Activated CD4-positive, alpha-beta T cell treated with anti-CD3 and anti-CD28 coated beads, Interleukin-2, amount 50 U/mL, for 1 hour (primary cell): ENCODE measurements around the gene RELT.
"Not testable (repeated sequence)": the region's sequence is repeated elsewhere in the genome, so short reads cannot be mapped to it uniquely, and the experiment has no call there.

ENCODE experiments used
- DNase-seq: peaks from one replicate; pipeline ENCODE4 v3.0.0-alpha.2; 2020

RELT gene

GRCh38 chr11:73404506-73405145, 28.4 kb downstream of the RELT start:
- DNase-seq: no peak

DNA sequence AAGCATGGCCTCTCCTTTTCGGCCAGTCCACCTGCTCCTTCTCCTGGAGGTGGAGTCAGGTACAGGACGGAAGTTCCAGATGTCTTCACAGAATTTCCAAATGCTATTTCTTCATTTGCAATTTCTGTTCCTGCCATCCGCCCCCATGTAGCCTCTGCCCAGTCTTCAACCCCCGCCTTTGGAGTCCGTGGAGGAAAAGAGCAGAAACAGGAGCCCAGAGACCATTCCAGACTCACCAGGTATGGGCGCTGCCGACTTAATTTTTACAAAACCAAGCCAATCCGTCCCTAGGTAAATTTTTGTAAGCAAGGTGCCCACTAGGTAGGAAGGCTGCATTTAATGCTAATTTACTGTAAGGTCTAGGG, 28.9 kb downstream of the RELT start:
- DNase-seq: no peak

GRCh38 chr11:73406131-73406530, 29.9 kb downstream of the RELT start:
- DNase-seq: no peak

GRCh38 chr11:73406619-73407018, 30.4 kb downstream of the RELT start:
- no peak for DNase-seq

DNA sequence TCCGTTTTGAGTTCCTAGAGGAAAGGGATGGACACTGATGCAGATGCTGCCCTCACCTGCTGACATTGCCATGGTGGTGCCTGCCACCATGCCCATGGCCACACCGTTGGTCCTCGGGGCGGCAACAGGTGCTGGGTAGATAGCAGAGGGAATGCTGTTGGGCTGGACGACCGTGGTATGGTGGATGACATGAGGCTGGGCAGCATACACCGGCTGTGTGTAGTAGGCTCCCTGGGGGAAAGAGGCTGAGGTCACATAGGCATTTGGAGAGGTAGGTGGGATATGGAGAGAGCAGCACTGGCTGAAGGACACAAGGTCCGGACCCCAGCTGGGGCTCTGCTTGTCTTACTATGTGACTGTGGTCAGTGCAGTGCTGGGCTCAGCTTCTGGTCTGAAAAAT, 33.2 kb downstream of the RELT start:
- no peak for DNase-seq

- no peak for DNase-seq
Observed at GRCh38 chr11:73410627-73411026, 34.4 kb downstream of the RELT start.

DNA sequence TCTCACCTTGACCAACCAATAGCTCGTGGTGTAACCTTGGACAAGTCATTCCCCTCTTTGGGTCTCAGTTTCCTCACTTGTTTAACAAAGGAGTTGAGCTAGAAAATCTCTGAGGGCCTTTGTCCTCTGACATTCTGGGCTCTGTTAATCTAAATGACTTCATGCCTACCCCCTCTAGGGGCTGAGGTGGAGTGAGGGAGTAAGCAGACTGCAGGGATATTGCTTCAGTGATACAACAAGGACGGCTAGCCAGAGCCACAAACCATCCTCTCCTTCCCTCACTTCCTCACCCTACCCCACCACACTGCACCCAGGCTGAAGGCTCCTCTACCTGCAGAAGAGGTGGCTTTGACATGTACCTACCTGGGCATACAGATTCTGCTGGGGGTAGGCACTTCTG, 34.8 kb downstream of the RELT start:
- DNase-seq: no peak

- DNase-seq: no peak
Observed at GRCh38 chr11:73412308-73412707, 36.1 kb downstream of the RELT start.

GRCh38 chr11:73413256-73413655, 37.1 kb downstream of the RELT start:
- DNase-seq: no peak

- no peak for DNase-seq
Observed at GRCh38 chr11:73414977-73415651, 38.9 kb downstream of the RELT start.

DNA sequence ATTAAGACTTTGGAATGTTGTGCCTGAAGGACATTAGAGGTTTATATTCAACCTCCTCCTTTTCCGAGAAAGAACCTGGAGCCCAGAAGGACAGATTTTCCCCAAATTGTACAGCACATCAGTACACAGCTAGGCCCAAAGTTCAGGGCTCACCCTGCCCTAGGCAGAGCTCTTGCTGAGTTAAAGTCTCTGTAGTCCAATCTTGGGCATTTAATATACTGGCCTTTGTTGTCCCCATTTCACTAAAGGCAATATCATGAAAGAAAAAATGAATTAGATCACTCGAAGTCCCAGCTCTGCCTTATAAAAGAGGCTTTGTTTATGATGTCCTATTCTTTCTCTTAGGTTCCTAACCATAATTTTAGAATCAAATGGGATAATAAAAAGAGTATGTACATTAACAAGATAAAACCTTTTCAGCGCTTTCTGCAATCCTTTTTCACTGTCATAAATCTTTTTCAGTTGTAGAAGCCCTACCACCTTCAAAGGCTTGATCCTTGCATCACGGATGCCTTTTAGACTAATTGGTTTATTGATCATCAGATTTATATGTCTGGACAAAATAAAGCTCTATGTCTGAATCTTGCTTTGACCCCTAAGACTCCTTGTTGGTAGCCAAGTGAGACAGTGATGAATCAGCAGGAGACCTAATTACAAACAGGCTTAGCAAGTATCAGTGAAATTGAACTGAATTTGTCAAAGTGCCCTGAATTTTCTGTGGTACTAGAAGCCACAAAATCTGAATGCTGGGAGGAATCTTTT, 39.8 kb downstream of the RELT start:
- no peak for DNase-seq

DNA sequence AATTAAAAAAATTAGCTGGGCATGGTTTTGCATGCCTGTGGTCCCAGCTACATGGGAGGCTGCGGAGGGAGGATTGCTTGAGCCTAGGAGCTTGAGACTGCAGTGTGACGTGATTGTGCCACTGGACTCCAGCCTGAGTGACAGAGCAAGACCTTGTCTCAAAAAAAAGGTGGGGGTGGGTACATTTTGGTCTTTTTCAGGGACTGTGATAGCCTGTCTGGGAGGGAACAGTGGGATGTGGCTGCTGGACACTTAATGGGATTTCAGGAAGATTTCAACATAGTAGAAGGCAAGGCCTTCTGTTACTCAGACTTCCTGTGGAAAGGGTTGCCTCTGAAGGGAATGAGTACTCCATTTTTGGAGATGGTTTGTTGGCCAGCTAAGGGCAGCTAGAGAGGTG, 40.6 kb downstream of the RELT start:
- DNase-seq: no peak

GRCh38 chr11:73420136-73420535, 43.9 kb downstream of the RELT start:
- DNase-seq: no peak

DNA sequence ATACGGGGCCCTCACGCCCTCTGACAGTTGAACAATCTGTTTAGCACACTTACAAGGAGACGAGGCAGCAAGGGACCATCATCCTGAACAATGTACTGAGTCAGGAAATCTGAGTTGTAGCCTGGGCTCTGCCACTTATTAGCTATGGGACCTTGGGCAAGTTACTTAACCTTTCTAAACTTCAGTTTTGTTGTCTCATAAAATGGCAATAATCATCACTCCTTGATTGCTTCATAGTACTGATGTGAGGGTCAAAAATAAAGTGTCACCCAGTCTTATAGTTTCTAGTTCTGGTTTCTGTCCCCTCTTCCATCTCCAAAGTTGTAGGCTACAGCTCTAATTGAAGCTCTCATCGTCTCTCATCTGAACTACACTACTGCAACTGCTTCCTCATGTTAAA, 46.7 kb downstream of the RELT start:
- DNase-seq: no peak

- DNase-seq: no peak
Observed at GRCh38 chr11:73423506-73423905, 47.3 kb downstream of the RELT start.

- DNase-seq: no peak
Observed at GRCh38 chr11:73425108-73425507, 48.9 kb downstream of the RELT start.

- no peak for DNase-seq
Observed at GRCh38 chr11:73426219-73426850, 50.1 kb downstream of the RELT start.

- no peak for DNase-seq
Observed at GRCh38 chr11:73428227-73428626, 52.0 kb downstream of the RELT start.

GRCh38 chr11:73428699-73429098, 52.5 kb downstream of the RELT start:
- no peak for DNase-seq

DNA sequence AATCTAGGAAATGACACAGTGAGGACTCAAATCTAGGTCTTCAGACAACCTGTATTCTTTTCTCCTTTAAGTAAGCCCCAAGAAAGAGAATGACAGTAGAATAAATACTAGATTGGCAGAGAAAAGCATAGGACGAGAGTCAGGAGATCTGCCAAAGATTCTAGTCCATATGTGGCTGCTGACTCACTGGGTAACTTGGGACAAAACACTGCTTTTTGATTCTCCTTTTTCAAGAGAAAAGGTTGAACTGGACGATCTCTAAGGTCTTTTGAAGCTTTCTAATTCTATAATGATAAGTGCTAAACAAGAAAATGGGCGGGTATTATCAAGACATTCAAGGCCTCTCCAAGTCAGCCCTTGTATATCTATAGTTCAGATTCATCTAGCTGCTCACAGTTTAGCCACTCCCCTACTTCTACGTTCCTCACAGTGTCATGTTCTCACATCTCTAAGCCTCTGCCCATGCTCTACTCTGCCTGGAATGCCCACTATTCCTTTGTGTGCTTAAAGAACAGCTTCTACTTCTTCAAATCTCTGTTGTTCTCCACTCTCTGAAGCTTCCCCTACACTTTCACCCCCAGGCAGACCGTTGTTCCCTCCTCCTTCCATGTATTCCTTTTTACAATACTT, 53.0 kb downstream of the RELT start:
- no peak for DNase-seq

DNA sequence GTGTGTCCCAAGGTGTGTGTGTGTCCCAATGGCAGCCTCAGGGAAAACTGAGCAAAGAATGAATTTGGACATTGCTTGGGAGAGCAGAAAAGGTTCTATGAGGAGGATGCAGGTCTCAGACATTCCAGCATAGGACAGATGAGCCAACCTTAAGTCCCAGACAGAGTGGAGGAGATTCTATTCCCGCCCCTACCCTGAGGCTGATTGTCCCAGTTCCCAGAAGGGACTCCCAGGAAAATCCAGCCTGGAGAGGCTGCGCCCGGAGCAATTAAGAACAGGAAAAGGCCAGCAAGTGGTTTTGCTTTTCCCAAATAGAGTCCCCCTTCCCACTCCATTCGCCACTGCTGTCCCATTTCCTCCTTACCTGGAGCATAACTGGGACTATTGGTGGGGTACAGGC, 54.1 kb downstream of the RELT start:
- DNase-seq: no peak

DNA sequence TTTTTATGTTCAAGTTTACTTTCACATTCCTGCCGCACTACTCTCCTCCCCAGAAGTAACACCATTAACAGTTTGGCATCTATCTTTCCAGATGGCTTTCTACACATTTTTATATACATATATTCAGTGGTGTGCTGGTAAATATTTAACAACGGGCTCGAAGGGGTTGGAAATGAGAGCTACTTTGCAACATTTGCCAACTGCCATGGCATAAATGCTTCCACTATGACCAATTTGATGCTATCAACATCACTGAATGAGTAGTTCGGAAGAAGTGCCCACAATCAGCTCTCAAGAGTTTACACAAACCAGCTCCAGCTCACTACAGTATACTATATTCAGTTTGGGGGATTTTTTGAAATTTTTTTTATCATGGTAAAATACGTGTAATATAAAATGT, 55.2 kb downstream of the RELT start:
- DNase-seq: no peak

DNA sequence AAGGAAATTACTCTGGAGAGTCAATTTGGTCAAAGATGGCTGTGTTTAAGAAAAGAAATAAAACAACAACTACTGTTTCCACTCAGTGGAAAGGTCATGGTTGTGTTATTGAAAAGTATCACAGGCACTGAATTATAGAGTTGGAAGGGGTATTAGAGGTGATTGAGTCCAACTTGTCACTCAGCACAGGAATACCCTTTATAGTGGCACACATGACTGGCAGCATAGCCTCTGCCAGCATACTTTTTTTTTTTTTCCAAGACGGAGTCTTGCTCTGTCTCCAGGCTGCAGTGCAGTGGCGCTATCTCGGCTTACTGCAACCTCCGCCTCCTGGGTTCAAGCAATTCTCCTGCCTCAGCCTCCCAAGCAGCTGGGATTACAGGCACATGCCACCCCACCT, 60.7 kb downstream of the RELT start:
- not testable (repeated sequence) for DNase-seq
